ENCODE measurements around the gene LASP1.
A peak's percentile ranks its signal among the peaks of the same experiment; 100 is the strongest.

The LASP1 gene

DNA sequence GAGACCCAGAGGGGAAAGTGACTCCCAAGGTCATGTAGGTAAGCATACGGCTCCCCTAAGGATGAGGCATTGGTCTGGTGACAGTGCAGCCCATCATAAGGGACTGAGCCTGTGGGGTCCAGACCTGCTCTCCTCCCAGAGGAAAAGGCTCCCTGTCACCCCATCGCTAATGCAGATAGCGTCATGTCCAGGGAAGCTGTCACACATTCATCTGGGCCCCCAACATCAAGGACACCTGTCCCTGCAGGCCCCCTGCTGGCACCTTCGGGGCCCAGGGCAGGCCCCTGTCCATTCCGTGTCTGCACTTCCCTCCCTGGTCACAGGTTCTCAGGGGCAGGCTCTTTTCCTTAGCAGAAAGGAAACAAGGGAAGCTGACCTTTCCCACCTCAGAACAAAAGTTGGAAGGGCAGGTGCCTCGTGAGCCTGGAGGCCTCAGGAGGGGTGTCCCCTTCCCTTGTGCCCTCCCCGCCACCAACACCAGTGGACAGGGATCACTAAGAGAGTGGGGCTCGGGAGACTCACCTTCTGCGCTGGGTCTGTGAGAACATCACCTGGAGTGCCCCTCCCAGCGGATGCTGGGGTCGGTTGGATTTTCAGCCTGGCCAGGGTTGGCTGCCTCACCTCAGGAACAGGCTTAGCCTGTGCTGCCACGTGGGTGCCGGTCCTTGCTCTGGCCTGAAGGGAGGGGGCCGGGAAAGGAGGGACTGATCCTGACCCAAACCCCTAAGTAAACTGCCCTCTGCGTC, 38.2 kb downstream of the LASP1 start:
- DNase-seq (ENCODE audit: low spot score) = no peak

DNA sequence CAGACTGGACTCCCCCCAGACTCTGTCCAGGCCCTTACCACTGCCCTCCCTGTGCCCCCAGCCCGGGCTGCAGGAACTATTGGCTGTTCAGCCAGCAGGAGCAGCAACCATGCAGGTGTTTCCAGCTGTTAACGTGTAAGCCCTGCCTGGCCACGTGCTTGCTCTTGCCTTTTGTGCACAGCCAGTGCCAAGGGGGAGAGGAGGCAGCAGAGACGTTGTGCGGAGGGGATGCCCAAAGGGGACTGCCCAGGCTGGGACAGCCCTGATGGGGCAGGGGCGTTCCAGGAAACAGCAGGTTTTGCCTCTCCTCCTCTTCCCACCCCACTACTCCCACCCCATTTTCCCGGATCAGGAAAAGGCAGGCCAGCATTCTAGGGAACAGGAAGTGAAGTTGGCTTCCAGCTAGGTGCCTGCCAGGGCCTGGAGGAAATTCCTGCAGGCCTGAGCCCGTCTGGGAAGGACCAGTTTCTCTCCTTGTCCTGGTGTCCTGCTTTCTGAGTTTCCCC, 38.9 kb downstream of the LASP1 start:
- DNase-seq (ENCODE audit: low spot score) = peak; percentile 62

DNA sequence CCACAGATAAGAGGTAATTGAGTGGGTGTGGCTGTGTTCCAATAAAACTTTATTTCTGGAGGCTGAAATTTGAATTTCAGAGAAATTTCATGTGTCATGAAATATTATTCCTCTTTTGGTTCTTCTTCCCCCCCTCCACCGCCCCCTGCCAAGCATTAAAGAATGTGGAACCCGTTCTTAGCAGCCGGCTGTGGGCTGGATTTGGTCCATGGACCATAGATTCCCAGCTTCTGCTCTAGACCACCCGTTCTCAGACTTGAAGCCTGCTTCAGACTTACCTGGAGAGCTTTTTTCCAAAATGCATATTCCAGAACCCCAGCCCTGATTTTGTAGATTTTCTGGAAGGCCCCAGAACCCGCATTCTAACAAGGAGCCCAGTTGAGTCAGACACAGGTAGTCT, 40.5 kb downstream of the LASP1 start:
- no peak for DNase-seq (ENCODE audit: low spot score)

DNA sequence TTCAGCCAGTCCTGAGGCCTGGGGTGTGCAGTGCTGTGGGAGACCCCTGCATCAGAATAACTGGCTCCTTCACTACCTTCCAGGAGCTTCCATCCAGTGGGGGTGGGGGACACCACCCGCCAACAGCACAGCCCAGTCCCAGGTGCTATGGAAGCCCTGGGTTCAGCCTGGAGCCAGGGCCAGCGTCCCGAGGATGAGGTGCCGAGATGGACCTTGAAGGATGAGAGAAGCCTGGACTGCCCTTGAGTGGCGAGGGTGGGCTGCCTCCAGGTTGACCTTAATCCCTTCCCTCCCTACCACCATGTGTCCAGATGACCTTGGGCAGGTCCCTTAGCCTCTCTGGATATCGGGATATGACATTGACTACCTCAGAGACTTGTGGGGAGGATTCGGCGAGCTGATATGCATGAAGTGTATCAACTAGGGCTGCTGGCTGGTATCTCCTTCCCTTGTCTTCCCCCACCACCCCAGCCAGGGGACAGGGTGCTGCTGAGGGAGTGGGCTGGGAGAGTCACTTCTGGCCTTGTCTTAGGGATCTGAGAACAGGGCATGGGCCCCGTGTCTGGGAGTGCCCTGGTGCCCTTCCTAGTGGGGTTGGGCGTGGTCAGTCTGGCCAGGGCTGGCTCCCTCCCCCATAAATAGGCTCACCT, 41.3 kb downstream of the LASP1 start:
- DNase-seq (ENCODE audit: low spot score) = peak; percentile 53

DNA sequence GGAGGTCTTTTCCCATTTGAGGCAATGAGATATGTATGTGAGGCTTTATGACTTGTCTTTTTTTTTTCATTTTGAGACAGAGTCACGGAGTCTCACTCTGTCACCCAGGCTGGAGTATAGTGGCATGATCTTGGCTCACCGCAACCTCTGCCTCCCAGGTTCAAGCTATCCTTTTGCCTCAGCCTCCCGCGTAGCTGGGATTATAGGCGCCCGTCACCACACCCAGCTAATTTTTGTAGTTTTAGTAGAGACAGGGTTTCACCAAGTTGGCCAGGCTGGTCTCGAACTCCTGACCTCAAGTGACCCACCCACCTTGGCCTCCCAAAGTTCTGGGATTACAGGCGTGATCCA, 41.8 kb downstream of the LASP1 start:
- peak; percentile 26 for DNase-seq (ENCODE audit: low spot score)

DNA sequence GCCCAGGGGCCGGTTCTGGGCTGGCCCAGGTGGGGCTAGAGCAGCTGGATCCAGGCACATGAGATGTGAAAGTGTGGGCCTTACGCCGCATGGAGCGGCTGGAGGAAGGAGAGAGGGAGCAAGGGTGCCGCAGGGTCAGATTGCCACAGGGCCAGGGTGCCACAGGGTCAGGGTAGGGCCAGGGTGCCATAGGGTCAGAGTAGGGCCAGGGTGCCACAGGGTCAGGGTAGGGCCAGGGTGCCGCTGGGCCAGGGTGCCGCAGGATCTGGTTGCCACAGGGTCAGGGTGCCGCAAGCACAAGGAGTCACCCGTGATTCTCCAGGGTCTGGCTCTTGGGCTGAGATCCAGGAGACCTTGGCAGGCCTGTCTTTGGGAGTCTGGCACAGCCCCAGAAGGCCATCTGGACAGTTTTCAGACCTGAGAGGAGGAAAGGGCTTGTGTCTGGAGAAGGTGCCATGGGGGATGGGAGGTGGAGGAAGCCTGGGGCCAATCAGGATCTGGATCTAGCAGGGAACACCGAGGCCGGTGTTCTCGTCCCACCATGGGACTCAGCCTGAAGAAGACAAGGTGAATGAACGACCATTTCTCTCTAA, 42.5 kb downstream of the LASP1 start:
- DNase-seq (ENCODE audit: low spot score) = peak; percentile 60

DNA sequence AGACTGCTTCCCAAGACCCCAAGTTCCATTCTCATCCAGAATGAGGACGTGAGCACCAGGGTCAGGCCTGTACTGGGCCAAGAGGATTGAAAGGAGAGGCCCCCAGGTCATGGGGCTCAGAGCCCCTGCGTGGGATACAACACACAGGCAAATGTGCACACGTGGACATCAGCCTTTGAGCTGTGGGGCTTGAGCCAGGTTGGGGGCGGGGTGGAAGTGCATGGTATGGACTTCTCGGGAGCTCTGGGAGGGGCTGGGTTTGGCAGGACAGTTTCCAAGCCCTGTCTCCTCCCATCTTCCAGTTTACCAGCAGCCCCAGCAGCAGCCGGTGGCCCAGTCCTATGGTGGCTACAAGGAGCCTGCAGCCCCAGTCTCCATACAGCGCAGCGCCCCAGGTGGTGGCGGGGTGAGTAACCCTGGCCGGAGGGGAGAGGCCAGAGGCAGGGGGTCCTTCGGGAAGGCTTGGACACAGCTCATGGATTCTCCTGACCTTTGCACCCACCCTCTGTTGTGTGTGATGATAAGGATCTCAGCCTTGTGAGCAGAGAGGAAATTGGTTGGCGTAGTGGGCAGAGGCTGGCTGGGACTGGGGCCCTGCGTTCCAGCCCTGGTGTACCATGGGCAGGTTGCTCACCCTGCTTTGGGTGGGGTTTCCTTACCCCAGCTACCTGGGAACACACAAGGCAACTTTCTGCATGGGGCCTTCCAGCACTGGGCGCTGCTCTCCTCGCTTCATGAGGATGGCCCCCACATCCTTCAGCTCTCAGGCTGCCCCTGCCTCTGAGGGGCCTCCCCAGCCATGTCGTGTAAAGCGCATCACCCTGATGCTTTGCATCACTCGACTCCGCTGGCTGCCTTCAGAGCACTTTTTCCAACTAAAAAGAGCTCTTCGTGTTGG, 45.1 kb downstream of the LASP1 start:
- DNase-seq (ENCODE audit: low spot score) = no peak

DNA sequence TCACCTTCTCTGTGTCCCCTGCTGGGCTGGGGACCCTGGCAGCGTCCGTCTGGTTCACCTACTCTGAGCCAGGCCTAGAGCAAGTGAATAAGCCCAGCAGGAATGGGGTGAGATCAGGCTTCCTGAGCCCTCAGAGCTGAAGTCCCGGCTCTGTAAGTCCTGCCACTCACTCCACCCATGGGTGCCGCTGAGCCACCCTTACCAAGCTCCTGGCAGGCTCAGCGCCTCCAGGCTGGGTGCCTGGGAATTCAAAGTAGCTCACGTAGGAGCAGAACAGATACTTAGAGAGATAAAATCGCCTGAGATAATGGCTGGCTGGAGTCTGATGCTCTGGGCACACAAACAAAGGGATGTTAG, 45.8 kb downstream of the LASP1 start:
- DNase-seq (ENCODE audit: low spot score) = no peak

DNA sequence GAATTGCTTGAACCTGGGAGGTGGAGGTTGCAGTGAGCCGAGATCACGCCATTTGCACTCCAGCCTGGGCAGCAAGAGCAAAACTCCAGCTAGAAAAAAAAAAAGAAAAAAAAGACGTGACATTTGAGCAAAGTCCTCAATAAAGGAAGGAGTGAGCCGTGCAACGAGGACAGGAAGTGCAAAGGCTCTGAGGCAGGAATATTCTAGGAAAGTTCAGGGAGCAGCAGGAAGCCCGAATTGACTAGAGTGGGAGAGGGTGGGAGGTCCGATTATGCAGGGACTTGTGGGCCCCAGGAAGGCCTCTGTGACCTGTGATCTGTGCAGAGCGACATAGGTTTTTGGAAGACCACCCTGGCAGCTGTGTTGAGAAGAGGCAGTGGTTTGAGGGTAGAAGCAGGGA, 46.9 kb downstream of the LASP1 start:
- no peak for DNase-seq (ENCODE audit: low spot score)

DNA sequence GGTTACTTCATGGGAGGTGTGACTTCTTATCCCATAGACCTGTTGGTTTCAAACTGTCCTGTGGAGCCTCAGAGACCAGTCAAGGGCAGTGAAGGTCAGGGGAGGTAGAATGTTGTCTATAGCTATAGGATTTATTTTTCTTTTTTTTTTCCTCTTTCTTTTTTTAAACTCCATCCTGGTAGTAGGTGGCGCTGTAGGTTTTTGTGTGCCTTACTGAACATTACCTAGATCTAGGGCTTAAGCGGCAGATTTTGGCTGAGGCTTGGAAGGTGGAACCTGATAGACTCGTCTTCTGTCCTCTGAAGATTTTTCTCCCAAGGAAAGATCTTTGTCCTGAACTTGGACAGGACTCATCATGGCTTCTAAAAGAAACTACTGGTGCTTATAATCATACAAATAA, 47.4 kb downstream of the LASP1 start:
- DNase-seq (ENCODE audit: low spot score) = no peak

DNA sequence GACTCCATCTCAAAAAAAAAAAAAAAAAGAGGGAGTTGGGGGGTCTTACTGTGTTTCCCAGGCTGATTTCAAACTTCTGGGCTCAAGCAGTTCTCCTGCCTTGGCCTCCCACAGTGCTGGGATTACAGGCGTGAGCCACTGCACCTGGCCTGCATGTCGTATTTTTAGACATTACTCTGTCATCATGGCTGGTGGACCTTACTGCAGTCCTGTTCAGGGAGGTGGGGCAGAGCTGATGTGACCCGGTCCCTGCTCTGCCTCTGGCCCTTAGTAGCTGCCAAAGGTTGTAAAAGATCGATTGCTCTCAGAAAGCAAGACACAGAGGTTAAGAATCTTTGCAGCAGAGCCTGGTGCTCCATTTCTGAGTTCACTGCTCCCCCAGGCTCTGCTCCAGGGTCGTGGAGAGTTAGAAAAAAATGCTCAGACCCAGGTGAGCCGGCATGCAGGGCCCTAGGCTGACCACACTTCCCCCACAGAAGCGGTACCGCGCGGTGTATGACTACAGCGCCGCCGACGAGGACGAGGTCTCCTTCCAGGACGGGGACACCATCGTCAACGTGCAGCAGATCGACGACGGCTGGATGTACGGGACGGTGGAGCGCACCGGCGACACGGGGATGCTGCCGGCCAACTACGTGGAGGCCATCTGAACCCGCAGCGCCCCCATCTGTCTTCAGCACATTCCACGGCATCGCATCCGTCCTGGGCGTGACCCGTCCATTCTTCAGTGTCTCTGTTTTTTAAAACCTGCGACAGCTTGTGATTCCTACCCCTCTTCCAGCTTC, 48.5 kb downstream of the LASP1 start:
- DNase-seq (ENCODE audit: low spot score) = no peak

DNA sequence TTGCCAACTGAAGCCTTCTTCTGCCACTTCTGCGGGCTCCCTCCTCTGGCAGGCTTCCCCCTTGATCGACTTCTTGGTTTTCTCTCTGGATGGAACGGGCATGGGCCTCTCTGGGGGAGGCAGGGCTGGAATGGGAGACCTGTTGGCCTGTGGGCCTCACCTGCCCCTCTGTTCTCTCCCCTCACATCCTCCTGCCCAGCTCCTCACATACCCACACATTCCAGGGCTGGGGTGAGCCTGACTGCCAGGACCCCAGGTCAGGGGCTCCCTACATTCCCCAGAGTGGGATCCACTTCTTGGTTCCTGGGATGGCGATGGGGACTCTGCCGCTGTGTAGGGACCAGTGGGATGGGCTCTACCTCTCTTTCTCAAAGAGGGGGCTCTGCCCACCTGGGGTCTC, 49.1 kb downstream of the LASP1 start:
- no peak for DNase-seq (ENCODE audit: low spot score)

DNA sequence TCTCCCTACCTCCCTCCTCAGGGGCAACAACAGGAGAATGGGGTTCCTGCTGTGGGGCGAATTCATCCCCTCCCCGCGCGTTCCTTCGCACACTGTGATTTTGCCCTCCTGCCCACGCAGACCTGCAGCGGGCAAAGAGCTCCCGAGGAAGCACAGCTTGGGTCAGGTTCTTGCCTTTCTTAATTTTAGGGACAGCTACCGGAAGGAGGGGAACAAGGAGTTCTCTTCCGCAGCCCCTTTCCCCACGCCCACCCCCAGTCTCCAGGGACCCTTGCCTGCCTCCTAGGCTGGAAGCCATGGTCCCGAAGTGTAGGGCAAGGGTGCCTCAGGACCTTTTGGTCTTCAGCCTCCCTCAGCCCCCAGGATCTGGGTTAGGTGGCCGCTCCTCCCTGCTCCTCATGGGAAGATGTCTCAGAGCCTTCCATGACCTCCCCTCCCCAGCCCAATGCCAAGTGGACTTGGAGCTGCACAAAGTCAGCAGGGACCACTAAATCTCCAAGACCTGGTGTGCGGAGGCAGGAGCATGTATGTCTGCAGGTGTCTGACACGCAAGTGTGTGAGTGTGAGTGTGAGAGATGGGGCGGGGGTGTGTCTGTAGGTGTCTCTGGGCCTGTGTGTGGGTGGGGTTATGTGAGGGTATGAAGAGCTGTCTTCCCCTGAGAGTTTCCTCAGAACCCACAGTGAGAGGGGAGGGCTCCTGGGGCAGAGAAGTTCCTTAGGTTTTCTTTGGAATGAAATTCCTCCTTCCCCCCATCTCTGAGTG, 49.6 kb downstream of the LASP1 start:
- DNase-seq (ENCODE audit: low spot score) = no peak

DNA sequence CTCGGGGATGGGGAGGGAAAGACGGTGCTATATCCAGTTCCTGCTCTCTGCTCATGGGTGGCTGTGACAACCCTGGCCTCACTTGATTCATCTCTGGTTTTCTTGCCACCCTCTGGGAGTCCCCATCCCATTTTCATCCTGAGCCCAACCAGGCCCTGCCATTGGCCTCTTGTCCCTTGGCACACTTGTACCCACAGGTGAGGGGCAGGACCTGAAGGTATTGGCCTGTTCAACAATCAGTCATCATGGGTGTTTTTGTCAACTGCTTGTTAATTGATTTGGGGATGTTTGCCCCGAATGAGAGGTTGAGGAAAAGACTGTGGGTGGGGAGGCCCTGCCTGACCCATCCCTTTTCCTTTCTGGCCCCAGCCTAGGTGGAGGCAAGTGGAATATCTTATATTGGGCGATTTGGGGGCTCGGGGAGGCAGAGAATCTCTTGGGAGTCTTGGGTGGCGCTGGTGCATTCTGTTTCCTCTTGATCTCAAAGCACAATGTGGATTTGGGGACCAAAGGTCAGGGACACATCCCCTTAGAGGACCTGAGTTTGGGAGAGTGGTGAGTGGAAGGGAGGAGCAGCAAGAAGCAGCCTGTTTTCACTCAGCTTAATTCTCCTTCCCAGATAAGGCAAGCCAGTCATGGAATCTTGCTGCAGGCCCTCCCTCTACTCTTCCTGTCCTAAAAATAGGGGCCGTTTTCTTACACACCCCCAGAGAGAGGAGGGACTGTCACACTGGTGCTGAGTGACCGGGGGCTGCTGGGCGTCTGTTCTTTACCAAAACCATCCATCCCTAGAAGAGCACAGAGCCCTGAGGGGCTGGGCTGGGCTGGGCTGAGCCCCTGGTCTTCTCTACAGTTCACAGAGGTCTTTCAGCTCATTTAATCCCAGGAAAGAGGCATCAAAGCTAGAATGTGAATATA, 50.8 kb downstream of the LASP1 start:
- no peak for DNase-seq (ENCODE audit: low spot score)

DNA sequence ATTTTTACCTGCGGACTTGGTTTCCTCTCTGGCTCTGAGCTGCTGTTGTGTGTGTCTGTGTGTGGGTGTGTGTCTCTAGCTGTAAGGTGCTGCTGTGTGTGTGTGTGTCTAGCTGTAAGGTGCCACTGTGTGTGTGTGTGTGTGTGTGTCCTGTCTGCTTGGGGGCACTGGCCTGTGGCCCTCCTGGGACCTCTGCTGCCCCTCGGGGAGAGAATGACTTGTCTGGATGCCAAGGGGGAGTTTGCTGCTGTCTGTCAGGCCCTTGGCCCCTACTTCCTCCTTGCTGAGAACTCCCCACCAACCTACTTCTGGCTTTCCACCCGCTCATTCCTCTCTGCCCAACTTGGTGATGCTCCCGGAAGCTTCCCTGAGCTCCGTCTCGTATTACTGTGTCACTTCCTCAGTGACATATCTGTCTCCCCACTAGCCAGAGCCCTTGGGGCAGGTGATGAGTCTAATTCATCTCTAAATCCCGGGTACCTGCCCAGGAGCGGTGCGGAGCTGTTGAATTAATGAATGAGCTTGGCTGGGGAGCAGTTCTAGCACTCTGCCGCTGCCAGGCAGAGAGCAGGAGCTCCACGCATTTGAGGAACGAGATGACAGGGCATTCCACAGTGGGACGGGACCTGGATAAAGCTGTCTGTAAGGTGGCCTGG, 52.0 kb downstream of the LASP1 start:
- no peak for DNase-seq (ENCODE audit: low spot score)

DNA sequence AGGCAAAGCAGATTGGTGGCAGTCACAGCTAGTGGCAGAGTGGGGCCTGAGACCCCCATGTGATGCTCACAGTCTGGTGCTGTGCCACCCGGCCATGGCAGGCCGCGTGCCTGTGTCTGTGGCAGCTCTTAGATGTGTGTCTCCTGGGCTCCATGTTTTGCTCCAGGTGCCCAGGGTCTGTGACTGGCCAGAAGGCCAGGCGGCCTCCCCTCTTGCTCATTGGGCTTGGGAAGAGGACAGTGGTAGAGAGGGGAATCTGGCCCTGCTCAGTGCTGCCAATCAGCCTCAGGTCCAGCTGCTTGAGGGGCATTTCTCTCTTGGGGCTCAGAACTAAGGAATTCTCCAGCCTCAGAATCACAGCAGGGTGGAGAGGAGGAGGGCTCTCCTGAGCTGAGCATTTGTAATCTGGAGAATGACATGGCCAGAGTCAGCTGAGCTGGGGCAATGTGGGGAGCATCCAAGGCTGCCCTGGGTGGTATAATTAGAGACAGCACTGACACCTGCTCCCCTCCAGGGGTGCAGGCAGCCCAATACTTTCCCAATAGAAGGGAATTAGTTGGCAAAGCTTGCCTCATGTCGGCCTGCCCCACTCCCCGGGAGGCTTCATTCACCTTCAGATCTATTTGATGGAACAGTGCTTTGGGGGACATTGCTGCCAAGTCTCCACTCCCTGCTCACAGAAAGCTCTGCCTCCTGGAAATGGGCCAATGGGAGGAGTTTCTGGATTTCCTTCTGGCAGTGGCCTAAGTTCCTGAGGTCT, 52.9 kb downstream of the LASP1 start:
- DNase-seq (ENCODE audit: low spot score) = no peak

DNA sequence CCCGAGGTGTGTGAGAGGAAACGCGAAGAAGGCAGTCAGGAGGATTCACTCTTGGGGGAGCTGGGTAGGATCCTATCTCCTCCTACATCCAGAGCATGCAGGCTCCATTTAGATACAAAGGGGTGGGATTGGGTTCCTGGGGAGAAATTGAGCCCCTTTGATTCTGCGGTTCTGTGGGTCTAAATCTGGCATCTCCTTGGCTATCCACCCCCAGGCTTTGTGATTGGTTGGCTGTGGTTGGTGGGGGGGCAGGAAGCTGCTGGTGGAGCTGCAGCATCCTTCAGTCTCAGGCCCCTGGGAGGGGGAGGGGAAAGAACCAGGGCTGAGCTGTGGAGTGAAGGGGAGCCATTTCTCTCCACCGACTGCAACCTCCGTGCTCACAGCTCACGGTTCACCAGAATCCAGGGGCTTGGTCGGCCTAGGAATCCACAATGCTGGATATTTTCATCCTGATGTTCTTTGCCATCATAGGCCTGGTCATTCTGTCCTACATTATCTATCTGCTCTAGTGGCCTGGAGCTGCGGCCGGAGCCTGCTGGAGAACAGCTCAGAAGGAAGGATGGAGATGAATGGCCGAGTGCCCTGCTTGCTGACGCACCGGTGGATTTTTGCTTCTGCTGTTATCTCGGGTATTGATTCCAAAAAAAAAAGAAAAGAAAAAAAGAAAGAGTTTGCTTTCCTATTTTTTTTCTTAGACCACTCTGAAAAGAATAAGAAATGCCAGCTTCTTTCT, 55.6 kb downstream of the LASP1 start, which contains the start of gene LASP1NB:
LASP1NB (plus strand) TSS at position 352 of the 733 bp plus-strand sequence.
- no peak for DNase-seq (ENCODE audit: low spot score)

Measured in left forelimb (tissue), 1 donor.